NCI-H187 treated with DMSO at 0.1 percent for 48 hours (cell line): ENCODE data around the gene CCL3.
"Not testable (repeated sequence)": the region's sequence is repeated elsewhere in the genome, so short reads cannot be mapped to it uniquely, and the experiment has no call there.

Source experiments
- DNase-seq: peaks from one replicate; lab custom pipeline; 2025; lab: John Stamatoyannopoulos, UW

Gene CCL3

GRCh38 chr17:36086791-36087190, 3.2 kb downstream of the CCL3 start:
- no peak for DNase-seq

DNA sequence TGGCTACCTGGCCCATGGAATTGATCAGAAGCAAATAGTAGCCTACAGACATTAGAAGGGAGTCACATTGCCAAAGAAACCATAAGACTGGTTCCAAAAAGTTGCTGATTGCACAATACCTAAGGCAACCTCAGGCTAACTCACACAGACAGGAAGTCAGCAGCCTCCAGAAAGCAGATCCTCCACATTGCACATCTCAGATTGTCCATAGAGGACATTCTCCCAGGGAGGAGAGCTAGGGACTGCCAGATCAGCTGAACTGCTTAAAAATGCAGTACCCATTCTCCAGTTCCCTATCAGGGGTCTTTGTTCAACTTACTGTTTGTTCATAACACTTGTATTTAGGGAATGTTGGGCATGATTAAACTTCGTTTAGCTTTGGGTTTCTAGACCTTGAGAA, 4.2 kb downstream of the CCL3 start:
- no peak for DNase-seq

GRCh38 chr17:36083691-36084090, 6.3 kb downstream of the CCL3 start:
- DNase-seq = not testable (repeated sequence)

- not testable (repeated sequence) for DNase-seq
These were observed 7.3 kb downstream of the CCL3 start for GRCh38 chr17:36082482-36083120.

DNA sequence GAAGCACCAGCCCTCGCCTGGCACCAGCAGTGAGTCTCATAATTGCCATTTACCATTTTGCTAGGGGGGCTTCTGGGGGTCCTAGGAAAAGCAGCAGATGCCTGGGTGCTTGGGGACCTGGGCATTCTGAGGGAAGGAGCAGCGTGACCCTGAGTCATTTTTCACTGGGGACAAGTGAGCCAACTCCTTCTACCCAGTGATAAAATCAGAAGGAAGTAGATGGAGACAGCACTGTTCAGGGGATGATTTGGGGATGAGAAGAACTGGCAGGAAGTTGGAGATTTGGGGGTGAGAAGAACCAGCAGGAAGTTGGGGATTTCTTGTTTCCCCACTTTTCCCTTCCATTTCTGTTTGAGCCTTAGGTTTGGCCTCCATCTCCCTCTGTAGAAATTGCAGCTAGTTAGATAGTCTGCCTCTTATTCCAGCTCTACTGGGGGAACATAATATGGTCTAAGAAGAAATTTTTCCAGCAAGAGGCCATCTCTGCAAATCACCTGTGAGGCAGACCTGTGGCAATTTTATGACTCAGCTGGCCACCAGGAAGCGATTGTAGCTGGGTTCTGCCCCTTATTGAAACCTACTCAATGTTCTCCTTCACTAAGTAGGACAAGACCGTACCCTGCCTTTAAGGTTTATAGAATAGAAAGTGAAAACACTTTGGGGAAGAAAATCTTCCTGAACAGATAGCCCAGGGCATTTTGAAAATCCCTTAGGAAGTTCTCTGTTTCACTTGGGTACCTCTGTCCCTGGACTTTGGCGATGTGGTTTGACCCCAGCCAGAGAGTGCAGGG, 8.1 kb downstream of the CCL3 start:
- not testable (repeated sequence) for DNase-seq

DNA sequence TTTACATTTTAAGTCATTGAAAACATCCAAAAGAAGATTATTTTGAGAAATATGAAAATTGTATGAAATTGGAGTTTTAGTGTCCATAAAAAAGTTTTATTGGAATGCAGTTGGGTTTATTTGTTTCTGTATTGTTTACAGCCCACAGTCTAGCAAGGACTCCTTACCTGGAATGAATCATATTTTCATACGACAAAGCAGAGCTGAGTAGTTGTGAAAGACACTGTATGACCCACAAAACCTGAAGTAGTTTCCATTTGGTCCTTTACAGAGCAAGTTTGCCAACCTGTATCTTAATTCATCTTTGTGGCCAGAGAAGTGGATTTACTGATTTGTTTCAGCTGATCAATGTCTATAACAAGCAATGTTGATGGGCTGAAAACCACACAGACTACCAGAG, 15.6 kb downstream of the CCL3 start:
- DNase-seq = no peak

DNA sequence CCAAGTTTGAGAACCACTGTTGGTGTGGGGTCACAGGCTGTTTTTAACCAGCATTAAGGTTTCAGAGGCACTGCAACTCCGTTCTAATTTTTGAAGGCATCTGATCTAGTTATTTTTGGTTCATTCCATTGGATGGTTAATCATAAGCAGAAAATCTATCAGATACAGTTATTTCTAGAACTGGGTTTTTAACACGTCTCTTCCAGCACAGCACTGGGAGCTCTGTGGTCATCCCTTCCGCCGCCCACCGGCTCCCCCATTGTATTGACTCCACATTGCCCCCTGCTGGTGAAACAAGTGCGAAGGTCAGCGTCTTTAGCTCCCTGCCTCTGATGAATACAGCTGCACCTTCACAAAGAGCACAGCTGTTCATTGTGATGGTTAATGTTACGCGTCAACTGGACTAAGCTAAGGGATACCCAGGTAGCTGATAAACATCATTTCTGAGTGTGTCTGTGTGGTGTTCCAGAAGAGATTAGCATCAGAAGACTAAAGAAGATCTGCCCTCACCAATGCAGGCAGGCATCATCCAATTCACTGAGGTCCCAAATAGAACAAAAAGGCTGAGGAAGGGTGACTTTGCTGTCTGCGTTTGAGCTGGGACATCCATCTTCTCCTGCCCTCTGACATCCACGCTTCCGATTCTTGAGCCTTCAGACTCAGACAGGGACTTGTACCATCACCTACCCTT, 17.4 kb downstream of the CCL3 start:
- no peak for DNase-seq

DNA sequence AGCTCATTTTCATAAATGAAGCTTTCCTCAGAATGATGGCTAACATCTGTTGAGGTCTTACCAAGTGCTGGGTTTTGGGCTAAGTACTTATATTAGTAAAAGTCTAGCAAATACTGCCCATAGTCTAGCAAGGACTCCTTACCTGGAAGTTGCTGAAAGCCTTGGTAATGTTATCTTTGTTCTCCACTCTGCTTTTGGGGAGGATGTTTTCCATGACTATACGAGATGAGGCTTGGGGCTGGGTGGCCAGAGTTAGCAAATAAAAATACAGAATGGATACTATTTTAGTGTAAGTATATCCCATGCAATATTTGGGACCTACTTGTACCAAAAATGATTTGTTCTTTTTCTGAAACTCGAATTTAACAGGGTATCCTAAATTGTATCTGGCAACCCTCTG, 18.2 kb downstream of the CCL3 start:
- no peak for DNase-seq

GRCh38 chr17:36070427-36070826, 19.5 kb downstream of the CCL3 start:
- no peak for DNase-seq

DNA sequence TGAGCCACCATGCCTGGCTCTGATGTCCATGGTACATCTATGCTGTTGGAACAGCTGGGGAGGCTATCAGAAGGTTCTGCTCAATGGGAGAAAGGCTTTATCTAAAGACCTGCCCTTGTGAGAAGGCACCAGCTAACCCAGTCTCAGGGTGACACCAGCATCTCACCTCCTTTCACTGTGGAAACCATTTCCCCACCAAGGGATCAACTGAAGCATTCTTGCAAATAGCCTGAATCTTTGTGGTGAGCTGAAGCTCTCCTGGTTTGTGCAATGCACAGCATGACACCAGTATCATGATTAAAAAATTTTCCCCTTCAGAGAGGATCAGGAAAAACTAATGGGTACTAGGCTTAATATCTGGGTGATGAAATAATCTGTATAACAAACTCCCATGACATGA, 20.8 kb downstream of the CCL3 start:
- DNase-seq = no peak

- no peak for DNase-seq
These were observed 21.4 kb downstream of the CCL3 start for GRCh38 chr17:36068524-36068923.

GRCh38 chr17:36066365-36066985, 23.5 kb downstream of the CCL3 start:
- no peak for DNase-seq

- DNase-seq = no peak
These were observed 26.0 kb downstream of the CCL3 start, which contains the start of gene CCL18 for GRCh38 chr17:36063786-36064541. TSS of gene CCL18 (plus strand) at chr17:36064272. CDS start at chr17:36064343, 71 bp downstream.

GRCh38 chr17:36060816-36061215, 29.1 kb downstream of the CCL3 start:
- DNase-seq = no peak

DNA sequence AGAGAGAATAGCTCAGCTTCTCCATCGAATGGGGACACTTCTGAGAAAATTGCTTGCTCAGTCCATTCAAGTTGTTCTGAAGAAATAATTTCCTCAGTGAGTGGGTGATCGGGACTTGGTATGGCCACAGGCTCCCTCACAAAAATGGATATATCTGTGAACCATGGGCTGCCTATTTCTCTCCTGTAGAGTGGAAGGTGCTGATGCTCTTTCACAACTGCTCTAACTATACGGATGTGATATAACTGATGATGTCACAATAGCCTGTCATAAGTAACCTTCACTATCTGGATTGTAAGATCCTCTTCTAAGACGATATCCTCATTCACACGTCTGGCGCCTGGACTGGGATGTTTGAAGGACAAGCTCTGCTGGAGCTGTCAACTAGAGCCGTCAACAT, 30.5 kb downstream of the CCL3 start:
- no peak for DNase-seq

- no peak for DNase-seq
These were observed 32.0 kb downstream of the CCL3 start for GRCh38 chr17:36057911-36058310.

DNA sequence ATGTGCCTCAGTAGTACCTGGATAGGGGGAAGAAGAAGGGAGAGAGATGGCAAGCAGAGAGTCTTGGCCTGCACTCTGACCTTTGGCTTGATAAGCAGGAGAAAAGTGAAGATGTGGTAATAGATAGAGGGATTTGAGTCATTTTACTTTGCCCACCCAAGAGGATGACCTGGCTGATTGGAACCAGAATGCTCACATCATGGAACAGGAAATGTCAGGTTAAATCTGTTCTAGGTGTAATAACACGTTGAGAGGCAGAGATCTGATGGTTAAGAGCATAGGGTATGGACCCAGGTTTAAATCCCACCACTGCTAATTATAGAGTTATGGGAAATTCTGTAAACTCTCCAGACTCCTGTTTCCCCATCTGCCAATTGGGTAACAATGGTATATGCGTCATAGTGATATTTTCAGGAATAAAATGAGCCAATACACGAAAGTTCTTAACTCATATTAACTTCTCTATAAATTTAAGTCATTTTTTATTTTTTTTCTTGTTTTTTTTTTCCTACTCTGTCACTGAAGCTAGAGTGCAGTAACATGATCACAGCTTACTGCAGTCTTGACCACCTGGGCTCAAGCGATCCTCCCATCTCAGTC, 33.9 kb downstream of the CCL3 start:
- no peak for DNase-seq

- DNase-seq = no peak
These were observed 34.8 kb downstream of the CCL3 start for GRCh38 chr17:36055171-36055570.

- DNase-seq = no peak
These were observed 40.3 kb downstream of the CCL3 start for GRCh38 chr17:36049643-36050042.

DNA sequence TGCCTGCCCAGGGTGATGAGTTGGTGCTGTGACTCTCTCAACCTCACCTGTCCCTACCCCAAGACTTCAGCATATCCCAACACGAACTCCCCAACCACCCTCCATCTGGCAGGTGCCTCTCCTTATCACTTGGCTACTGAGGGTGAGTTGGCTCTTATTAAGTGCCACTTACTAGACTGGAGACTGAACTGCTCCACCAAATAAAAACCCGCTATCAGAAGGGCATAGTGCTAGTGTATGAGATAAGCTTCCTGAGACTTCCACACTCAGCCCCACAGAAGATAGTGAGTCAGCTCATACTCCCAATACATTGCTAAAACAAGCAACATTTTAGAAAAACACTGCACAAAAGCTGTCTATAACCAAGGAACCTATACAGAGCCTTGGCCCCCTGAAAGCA, 41.9 kb downstream of the CCL3 start:
- no peak for DNase-seq
